Transverse colon (tissue), 4 donors: ENCODE results near the gene RAMP3.

Experiments used
- CTCF ChIP-seq, 5 experiments: fragments of 200-600 bp in 3 of 5; fragments of 450-650 bp in 2 of 5; sonication (generic) in 3 of 5; IDR thresholded peaks; 1 replicate in 2 of 5; 2 replicates in 3 of 5; pipeline ENCODE4 v1.5.1; 2016 to 2017; ENCODE audit warnings: antibody characterized with exemption in 5 of 5, inconsistent platforms in 3 of 5, mild to moderate bottlenecking in 2 of 5, moderate library complexity in 1 of 5
- EP300 ChIP-seq: sonication (generic); formaldehyde crosslinking; IDR thresholded peaks from one replicate; pipeline ENCODE4 v1.6.1; 2017; ENCODE audit warnings: antibody characterized with exemption, low read depth
- POLR2A ChIP-seq: fragments of 450-650 bp; IDR thresholded peaks from one replicate; pipeline ENCODE4 v1.6.1; 2016; ENCODE audit warnings: antibody characterized with exemption, mild to moderate bottlenecking, moderate library complexity
- POLR2AphosphoS5 ChIP-seq, 3 donors: sonication (generic); formaldehyde crosslinking; IDR thresholded peaks; one replicate each; pipeline ENCODE4 v1.6.1; 2016; ENCODE audit warnings: antibody characterized with exemption in 3 of 3

- no peak for TF ChIP-seq CTCF (IDR thresholded peaks at IDR 0.05)
- no peak for TF ChIP-seq POLR2A
- TF ChIP-seq POLR2AphosphoS5 (IDR thresholded peaks at IDR 0.05) = no peak
- TF ChIP-seq EP300 = no peak
Observed at GRCh38 chr7:45177801-45178200, 20.2 kb downstream of the RAMP3 start.
